GM18507 (cell line): ENCODE results near the gene ADGRL1.
"Not testable (repeated sequence)": the region's sequence is repeated elsewhere in the genome, so short reads cannot be mapped to it uniquely, and the experiment has no call there.

Experiments used
- DNase-seq: peaks from one replicate; pipeline ENCODE4 v3.0.0; 2011; ENCODE audit warnings: low read depth; ENCODE audit not compliant: insufficient read length; ENCODE audit errors: extremely low spot score
- FAIRE-seq: peaks from 2 replicates; lab custom pipeline; 2011; peaks lifted over from hg19 to GRCh38; lab: Jason Lieb, UNC

Gene ADGRL1

DNA sequence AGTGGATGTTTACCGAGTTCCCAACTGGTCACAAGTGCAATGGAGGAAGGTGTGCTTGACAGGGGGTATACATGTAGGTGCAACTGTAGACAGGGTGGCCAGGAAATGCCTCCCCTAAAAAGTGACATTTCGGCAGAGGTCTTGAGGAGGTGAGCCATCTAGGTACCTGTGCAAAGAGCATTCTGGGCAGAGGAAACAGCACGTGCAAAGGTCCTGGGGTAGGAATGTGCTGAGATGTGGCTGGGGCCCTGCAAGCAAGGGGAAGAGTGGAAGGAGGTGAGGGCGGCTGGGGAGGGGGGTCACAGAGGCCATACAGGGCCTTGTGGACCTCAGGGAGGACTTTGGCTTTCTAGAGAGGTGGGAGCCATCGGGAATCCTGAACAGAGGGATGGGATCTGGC, 8.1 kb downstream of the ADGRL1 start:
- DNase-seq (no peak), FAIRE-seq (no peak)

DNA sequence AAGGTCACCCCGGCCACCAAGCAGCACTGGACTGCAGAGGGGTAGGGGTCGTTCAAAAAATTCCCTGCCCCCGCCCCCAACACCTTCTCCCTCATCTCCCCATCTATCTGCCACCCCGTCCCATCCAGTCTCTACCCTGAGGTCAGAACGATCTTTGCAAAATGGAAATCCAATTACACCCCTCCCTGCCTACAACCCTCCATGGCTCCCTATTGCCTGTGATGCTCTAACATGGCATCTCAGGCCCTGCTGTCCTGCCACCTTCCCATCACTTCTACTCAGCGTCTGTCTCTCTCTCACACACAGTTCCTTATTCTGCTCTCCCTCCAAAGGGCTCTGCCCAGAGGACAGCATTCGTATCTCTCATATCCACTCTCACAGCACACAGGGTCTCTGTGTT, 8.7 kb downstream of the ADGRL1 start:
- DNase-seq, FAIRE-seq: not testable (repeated sequence)

DNA sequence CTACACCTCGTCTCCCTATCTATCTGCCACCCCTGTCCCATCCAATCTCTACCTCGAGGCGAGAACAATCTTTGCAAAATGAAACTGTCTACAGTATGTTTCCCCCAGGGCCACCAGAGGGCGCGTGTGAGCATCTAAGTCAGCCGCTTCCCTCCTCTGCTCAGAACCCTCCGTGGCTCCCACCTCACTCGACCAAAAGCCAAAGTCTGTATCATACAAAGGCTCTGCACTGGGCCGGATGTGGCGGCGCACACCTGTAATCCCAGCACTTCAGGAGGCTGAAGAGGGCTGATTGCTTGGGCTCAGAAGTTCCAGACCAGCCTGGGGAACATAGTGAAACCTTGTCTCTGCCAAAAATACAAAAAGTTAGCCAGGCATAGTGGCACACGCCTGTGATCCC, 9.9 kb downstream of the ADGRL1 start:
- peak; percentile 93 for FAIRE-seq
- DNase-seq: not testable (repeated sequence)

DNA sequence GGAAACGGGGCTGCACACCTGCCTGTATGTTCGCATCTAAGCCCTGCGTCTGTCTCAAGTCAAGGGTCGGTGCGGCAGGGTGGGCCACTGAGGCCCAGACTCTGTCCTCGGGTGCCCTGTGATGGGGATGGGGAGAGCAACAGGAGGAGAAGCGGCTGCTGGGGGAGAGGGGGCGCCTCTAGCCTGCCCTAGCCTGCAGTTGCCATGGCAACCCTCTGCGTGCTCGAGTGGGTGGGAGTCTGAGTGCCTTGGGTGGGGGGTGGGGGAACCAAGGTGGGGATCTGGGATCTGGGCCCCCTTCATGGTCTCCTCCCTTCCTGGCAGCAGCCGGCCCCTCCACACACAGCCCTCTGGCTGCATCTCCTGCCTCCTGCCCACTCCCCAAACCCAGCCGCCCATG, 10.8 kb downstream of the ADGRL1 start:
- not testable (repeated sequence) for DNase-seq, FAIRE-seq

DNA sequence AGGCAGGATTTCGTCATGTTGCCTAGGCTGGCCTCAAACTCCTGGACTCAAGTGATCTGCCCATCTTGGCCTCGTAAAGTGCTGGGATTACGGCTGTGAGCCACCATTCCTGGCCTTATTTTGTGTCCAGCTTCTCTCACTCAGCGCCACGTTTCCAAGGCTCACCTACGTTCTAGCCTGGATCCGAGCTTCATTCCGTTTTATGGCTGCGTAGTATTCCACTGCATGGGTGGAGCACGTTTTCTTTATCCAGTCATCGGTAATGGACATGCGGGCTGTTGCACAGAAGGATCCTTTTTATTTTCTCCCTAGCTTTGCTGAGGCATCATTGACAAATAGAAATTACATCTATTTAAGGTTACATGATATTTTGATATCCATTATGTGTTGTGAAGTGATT, 16.6 kb downstream of the ADGRL1 start:
- no peak for DNase-seq
- no peak for FAIRE-seq

DNA sequence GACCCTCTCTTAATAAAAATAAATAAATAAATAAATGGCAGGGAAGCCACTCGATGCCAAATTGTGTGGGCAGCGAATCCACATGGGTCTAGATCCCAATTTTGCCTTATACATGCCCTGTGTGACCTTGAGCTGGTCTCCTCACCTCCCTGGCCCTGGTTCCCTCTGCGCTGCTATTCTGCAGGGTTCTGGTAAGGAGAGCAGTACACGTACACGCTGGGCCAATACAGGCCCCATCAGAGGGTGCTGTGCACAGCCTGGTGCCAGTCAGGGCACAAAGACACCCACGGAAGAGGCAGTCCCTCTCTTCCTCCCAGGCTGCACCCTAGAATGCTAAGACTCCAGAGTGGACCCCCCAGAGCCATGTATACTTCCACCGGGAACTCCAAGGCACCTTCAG, 17.9 kb downstream of the ADGRL1 start:
- FAIRE-seq, DNase-seq: not testable (repeated sequence)

DNA sequence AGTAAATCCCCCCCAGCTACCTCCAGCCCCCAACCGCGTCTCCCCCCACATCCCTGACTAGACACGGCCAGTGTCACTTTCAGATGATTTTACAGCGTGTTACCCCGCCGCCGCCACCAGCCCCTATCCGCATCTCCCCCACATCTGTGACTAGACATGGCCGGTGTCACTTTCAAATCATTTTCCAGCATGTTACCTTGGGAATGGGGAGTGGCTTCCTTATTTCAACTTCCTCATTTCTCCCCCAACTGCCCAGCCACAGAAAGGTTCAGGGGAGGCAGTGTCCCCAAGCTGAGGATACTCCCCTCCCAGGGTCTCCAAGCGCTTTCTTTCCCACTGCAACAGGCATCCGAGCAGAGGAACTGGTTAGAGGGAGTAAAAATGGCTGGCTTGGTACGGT, 18.4 kb downstream of the ADGRL1 start:
- DNase-seq (no peak), FAIRE-seq (no peak)

DNA sequence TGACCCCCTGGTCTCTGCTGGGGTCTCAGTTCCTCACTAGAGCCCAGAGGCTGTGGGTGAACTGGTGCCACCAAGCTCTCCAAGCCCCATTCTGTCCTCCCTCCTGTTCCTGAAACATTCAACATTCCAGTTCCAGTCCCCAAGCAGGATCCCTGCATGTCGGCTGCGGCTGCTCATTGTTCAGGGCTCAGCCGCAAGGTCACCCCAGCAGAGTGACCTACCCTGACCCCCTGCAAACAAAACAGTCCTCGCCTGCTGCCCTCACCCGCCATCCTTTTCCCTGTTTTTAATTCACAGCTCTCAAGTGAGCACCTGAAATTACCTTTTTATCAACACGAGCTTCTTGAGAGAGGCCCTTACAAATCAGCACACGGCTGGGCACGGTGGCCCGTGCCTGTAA, 19.3 kb downstream of the ADGRL1 start:
- not testable (repeated sequence) for DNase-seq, FAIRE-seq

DNA sequence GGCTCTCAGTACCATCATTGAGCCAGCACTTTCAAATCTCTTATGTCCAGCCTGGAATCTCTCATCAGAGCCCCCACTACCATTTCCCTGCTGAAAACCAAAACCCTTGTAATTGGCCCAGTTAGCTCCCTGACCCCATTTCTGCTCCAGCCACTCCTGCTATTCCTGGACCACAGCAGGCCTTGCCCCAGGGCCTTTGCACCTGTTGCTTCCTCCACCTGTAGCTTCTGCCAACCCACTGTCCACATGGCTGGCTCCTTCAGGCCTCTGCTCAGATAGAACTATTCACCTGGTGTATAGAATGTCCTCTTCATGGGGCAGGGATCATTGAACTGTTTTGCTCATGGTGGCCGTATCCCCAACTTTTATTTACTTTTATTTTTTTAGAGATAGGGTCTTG, 20.3 kb downstream of the ADGRL1 start:
- FAIRE-seq, DNase-seq: not testable (repeated sequence)

DNA sequence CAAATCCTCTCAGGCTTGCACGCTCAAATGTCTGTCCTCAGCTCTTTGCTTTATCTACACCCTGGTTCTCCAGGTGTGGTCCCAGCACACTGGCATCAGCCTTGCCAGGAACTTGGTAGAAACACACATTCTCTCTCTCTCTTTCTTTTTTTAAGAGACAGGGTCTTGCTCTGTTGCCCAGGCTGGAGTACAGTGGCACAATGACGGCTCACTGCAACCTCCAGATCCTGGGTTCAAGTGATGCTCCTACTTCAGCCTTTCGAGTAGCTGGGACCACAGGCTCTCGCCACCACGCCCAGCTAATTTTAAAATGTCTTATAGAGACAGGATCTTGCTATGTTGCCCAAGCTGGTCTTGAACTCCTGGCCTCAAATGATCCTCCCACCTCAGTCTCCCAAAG, 20.8 kb downstream of the ADGRL1 start:
- no peak for FAIRE-seq
- DNase-seq: no peak

DNA sequence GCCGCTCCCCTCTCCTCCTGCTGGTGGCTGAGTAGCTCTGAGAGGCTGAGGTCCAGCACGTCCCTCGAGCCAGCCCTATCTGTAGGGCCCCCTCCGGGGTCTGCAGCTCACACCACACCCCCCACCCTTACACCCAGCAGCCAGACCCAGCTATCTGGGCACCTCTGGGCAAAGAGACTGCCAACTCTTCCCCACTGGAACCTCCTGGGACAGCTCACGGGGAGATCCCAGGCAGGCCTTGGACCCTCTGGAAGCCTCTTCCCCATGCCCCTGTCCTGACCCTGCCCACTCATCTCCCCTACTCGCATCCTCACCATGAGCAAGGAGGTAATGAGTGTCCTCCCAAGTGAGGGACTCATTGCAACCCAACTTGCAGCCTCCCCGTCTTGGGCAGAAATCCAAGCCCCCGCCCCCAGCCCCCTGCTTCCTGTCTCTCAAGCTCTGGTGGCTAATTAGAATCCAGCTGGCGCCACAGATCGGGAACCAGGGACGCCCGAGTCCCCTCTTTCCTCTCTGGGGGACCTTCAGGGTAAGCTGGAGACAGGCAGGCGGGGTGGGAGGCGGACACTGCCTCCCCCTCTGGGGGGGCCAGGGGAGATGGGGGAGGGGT, 22.1 kb downstream of the ADGRL1 start:
- no peak for FAIRE-seq
- no peak for DNase-seq

DNA sequence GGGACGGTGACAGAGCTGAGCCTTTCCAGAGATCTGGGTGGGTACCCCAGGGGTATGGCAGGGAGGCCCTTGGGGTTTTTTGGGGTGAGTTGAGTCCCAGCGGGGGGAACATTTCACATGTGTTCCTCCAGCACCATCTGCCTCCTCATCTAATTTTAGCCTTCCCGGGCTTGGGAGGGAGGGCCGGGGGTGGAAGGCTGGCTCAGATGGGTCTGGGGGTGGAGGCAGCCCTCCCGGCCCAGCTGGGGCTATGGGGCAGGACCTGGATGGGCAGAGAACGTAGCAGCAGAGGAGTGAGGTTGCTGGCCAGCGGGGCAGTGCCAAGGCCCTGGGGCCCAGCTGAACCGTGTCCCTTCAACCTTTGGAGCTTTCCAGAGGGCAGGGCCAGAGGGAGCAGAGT, 23.5 kb downstream of the ADGRL1 start:
- DNase-seq: no peak
- FAIRE-seq: no peak

DNA sequence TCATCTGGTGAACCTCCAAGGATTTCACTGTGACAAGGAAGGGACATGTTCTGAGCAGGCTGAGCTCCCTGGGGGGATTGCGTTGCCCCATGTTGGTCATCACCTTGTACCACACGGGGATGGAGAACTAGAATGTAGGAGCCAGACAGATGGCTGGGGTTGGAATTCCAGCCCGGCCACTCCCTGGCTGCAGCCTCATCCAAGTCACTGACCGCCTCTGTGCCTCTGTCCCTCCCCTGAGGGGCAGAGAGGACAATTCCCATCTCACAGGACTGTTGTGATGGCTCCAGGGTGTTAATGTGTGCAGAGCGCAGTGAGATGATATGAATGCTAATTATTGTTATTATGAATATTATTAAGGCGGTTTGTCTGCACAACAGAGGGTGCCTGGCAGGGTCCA, 24.1 kb downstream of the ADGRL1 start:
- FAIRE-seq: no peak
- no peak for DNase-seq

DNA sequence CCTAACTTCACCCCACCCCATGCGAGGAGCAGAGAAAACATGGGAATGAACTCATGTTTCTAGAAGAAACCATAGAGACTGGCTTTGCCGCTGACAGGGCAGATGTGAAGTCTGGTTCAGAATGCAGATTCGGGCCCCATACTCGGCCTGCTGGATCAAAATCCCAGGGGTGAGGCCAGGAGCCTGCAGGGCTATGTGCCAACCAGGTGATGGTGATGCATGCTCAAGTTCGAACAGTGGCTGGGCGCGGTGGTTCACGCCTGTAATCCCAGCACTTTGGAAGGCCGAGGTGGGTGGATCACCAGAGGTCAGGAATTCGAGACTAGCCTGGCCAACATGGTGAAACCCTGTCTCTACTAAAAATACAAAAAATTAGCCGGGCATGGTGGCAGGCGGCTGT, 24.8 kb downstream of the ADGRL1 start:
- not testable (repeated sequence) for DNase-seq, FAIRE-seq

DNA sequence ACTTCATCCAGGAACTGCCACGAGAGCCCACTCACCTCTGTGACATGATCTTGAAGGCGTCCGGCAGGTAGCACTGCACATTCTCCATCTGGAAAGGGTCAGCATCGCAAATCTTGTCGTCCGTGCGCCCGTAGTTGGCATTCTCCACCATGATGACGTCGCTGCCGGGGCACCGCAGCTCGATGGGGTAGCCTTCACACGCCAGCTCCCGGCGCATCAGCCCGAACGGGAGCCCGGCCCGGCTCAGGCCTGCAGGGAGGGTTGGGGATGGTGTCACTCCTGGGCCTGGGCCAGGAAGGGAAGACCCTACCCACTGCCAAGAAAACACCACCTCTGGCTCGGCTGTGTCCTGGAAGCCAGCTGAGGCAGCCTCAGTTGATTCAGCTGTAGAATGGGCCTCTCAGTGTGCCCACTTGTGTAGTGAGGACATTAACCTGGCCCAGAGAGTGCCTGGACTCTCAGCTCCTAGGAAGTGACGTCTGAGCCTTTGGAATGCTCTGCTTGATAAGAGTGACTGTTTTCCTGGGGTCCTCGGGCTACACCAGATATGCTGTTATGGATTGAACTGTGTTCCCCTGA, 28.4 kb downstream of the ADGRL1 start:
- DNase-seq (no peak), FAIRE-seq (no peak)

DNA sequence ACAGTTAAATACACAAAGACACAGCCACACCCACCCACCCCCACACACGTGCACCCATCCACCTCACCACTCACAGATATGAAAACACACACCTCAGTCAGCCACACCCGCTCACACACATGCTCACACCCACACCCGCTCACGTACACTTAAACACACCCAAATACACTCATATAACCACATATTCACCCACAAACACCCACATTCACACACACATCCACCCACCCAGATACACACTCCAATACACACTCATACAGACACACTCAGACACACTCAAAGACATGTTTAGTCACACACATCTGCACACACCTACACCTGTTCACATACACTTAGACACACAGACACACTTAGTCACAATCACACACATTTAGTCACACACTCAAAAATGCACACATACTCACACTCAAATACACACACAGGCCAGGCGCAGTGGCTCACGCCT, 30.6 kb downstream of the ADGRL1 start:
- FAIRE-seq (no peak), DNase-seq (no peak)

DNA sequence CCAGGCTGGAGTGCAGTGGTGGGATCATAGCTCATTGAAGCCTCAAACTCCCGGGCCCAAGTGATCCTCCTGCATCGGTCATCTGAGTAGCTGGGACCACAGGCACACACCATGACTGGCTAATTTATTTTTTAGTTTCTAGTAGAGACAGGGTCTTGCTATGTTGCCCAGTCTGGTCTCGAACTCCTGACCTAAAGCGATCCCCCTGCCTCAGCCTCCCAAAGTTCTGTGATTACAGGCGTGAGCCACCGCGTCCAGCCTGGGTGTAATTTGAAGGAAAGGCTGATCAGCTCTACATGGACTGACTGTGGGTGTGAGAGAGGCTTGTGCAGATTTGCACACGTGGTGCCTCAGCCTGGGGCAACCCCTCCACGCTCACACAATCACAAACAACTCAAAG, 31.1 kb downstream of the ADGRL1 start:
- no peak for DNase-seq
- no peak for FAIRE-seq

DNA sequence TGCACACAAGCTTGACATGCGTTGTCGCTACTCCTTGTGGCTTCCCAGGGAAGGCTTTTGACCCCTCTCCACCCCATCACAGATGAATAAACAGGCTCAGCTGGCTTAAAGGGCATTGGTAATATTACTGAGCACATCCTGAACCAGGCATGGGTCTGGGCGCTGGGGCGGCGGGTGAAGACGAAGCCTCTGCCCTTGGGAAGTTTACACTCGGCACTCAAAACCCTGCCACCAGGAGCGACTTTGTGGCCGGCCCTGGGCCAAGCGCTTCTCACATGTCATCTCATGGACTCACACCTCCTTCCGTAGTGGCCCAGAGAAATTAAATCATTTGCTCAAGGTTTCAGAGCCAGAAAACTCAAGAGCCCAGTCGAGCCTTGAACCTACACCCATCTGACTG, 37.0 kb downstream of the ADGRL1 start:
- FAIRE-seq: no peak
- no peak for DNase-seq

DNA sequence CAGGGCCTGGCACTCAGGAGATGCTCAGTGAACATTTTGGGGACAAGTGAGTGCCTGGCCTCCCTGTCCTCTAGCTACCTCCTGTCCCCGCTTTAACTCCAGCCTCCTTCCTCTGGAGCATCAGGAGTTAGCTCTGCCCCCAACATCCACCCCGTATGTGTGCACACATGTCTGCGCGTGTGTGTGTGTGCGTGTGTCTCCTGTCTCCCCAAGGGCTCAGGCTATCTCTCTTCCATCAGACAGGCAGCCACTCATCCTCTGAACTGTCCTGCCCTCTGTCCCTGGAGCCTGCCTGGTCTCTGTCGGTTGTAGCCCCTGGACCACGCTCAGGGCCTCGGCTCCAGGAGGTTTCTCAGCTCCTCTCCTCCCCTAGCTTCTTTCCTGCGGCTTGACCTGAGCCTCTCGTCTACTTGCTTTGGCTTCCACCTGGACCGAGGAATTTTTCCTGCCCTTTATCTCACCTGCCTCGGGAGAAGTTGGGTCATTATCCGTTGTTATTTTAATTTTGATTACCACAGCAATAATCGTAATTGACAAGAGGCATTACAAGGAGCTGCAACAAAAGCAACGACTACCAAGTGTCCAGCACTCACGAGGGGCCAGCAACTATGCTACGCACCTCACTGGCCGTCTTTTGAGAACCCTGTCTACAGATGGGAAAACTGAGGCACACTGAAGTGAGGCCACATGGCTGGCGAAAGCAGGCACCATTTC, 37.6 kb downstream of the ADGRL1 start:
- FAIRE-seq (no peak), DNase-seq (no peak)

DNA sequence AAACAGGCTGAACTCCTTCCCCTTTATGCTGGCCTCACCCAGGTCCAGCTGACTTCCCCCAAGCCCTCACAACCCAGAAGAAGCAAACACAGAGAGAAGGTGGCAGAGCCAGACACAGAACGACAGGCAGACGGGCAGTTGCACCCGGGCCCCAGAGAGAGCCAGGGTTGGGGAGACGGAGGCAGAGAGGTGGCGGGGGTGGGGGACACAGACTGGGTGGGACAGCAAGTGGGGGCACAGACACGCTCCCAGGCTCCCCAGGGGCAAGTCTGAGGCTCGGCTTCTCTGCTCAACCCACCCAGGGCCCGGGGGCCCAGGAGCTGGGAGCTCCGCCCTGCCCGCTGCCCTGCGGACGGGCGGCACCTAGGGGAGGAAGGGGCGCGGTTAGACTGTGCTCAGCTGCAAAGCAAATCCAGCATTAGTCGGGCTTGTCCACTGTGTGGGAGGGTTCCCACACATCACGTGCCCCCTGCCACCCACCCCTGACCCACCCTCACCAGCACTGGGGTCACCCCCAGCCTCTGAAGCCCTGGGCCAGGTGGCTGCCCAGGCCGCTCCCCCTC, 38.3 kb downstream of the ADGRL1 start:
- DNase-seq: no peak
- FAIRE-seq: no peak
